ENCODE data around the gene VAT1L.

The VAT1L gene

GRCh38 chr16:77974883-77975282, 186.5 kb downstream of the VAT1L start:
- TF ChIP-seq CTCF (IDR thresholded peaks at IDR 0.05; ENCODE audit: low read depth, low read length, missing control alignments) = no peak
- no peak overlapping the region for H3K4me3 ChIP-seq (ENCODE audit: low read depth, low read length)
- DNase-seq (ENCODE audit: low read depth) = no peak

GRCh38 chr16:77975942-77976341, 187.6 kb downstream of the VAT1L start:
- H3K4me3 ChIP-seq (ENCODE audit: low read depth, low read length) = no peak overlapping the region
- TF ChIP-seq CTCF (IDR thresholded peaks at IDR 0.05; ENCODE audit: low read depth, low read length, missing control alignments) = no peak
- DNase-seq (ENCODE audit: low read depth) = no peak

GRCh38 chr16:77977339-77977738, 189.0 kb downstream of the VAT1L start:
- no peak for TF ChIP-seq CTCF (IDR thresholded peaks at IDR 0.05; ENCODE audit: low read depth, low read length, missing control alignments)
- DNase-seq (ENCODE audit: low read depth) = no peak
- H3K4me3 ChIP-seq (ENCODE audit: low read depth, low read length) = no peak overlapping the region

DNA sequence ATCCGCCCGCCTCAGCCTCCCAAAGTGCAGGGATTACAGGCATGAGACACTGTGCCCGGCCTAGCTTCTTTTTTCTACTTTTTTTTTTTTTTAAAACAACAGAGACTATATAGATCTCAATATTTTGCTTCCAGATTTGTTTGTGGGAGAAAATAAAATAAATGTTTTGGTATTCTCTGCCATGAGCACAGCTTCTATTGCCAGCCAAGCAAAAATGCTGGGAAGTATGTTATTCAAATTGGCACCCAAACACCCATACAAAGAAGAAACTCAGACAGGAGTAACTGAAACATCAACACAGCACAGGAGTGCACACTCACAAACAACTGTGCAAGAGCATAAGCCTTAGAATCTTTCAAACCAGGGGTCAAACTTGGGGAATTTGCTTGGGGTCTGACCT, 196.7 kb downstream of the VAT1L start:
- no peak overlapping the region for H3K4me3 ChIP-seq (ENCODE audit: low read depth, low read length)
- DNase-seq (ENCODE audit: low read depth) = no peak
- no peak for TF ChIP-seq CTCF (IDR thresholded peaks at IDR 0.05; ENCODE audit: low read depth, low read length, missing control alignments)

GRCh38 chr16:77986011-77986740, 197.8 kb downstream of the VAT1L start:
- no peak overlapping the region for H3K4me3 ChIP-seq (ENCODE audit: low read depth, low read length)
- no peak for DNase-seq (ENCODE audit: low read depth)
- no peak for TF ChIP-seq CTCF (IDR thresholded peaks at IDR 0.05; ENCODE audit: low read depth, low read length, missing control alignments)

DNA sequence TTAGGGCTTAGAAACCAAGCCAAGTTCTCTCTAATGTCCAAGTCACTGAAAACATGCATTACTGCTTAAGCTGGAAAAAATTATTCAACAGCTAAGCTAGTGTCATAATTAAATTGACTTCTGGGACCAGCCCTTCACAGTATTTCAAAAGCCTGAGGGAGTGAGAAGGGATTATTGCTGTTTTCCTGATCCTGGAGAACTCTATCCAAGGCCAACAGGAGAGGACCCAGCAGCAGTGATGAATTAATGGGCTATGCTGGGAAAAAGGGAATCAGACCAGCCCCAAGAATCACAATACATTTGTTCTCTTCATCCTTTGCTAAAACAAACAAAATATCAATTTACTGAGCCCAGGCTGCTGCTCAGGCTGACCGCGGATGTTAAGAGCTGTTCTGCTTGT, 199.4 kb downstream of the VAT1L start:
- no peak overlapping the region for H3K4me3 ChIP-seq (ENCODE audit: low read depth, low read length)
- no peak for TF ChIP-seq CTCF (IDR thresholded peaks at IDR 0.05; ENCODE audit: low read depth, low read length, missing control alignments)
- DNase-seq (ENCODE audit: low read depth) = no peak

GRCh38 chr16:77989846-77990245, 201.5 kb downstream of the VAT1L start:
- DNase-seq (ENCODE audit: low read depth) = no peak
- TF ChIP-seq CTCF (IDR thresholded peaks at IDR 0.05; ENCODE audit: low read depth, low read length, missing control alignments) = no peak
- H3K4me3 ChIP-seq (ENCODE audit: low read depth, low read length) = no peak overlapping the region

Measured in GM12864 (cell line).